Breast epithelium (tissue), 3 donors: Measurements from ENCODE around the gene KCNG4.

Experiments
- POLR2A ChIP-seq: fragments of 450-650 bp; IDR thresholded peaks from one replicate; pipeline ENCODE4 v1.6.1; 2016; ENCODE audit warnings: antibody characterized with exemption, mild to moderate bottlenecking, moderate library complexity
- POLR2AphosphoS5 ChIP-seq, 3 donors: sonication (generic); formaldehyde crosslinking; IDR thresholded peaks; one replicate each; pipeline ENCODE4 v1.6.1; 2017; ENCODE audit warnings: antibody characterized with exemption in 3 of 3
- TF ChIP-seq, protein P1 (sequence below), 3 donors: fragments of 450-650 bp; IDR thresholded peaks; one replicate each; pipeline ENCODE4 v1.5.1; 2016 to 2017; ENCODE audit warnings: antibody characterized with exemption in 3 of 3, mild to moderate bottlenecking in 3 of 3, moderate library complexity in 3 of 3

DNA sequence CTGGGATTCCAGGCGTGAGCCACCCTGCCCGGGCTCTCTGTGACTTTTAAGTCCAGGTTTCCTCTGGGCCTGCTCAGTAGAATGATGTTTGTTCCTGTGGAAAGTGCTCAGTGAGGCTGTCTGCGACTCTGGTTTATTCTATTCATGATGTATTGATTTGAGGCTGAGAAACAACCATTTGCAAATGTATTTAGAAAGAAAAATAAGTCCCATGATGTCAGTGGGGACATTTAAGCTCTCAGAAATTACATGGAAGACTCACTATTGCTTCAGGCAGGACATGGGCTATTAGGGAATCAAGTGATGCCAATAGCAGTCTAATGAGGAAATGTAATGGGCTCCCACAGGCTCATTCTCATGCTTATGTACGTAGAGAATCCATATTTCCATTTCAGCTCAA, 22.2 kb upstream of the KCNG4 start:
- TF ChIP-seq, protein P1, sequence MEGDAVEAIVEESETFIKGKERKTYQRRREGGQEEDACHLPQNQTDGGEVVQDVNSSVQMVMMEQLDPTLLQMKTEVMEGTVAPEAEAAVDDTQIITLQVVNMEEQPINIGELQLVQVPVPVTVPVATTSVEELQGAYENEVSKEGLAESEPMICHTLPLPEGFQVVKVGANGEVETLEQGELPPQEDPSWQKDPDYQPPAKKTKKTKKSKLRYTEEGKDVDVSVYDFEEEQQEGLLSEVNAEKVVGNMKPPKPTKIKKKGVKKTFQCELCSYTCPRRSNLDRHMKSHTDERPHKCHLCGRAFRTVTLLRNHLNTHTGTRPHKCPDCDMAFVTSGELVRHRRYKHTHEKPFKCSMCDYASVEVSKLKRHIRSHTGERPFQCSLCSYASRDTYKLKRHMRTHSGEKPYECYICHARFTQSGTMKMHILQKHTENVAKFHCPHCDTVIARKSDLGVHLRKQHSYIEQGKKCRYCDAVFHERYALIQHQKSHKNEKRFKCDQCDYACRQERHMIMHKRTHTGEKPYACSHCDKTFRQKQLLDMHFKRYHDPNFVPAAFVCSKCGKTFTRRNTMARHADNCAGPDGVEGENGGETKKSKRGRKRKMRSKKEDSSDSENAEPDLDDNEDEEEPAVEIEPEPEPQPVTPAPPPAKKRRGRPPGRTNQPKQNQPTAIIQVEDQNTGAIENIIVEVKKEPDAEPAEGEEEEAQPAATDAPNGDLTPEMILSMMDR (IDR thresholded peaks at IDR 0.05) = no peak
- no peak for TF ChIP-seq POLR2AphosphoS5 (IDR thresholded peaks at IDR 0.05)
- no peak for TF ChIP-seq POLR2A
